Naive thymus-derived CD4-positive, alpha-beta T cell (primary cell): ENCODE data around the gene OSBPL6. TPM values are rescaled to one million over a fixed set of nuclear protein-coding genes. Genes with fewer than 3 reads are reported as not detected.

Experiments
- ATAC-seq: fragments of 150-1000 bp; cut with Tn5 transposase; 2 replicates; pipeline ENCODE4 v1.10.0; 2021; ENCODE audit warnings: mild to moderate bottlenecking, moderate library complexity
- CTCF ChIA-PET: fragments of 350-600 bp; sonication (Branson Sonifier 250); formaldehyde crosslinking; loops from one replicate; lab custom pipeline; 2021; ENCODE audit warnings: antibody characterized with exemption; lab: Charles Lee
- POLR2A ChIA-PET: fragments of 350-600 bp; sonication (Branson Sonifier 250); formaldehyde crosslinking; loops from one replicate; lab custom pipeline; 2021; ENCODE audit warnings: antibody characterized with exemption, inconsistent platforms; lab: Charles Lee
- DNase-seq, 9 donors: peaks; one replicate each; pipeline versions ENCODE4 v3.0.0 to v3.0.0-alpha.2; 2020 to 2022; ENCODE audit warnings: mixed read lengths in 1 of 9
- H3K27ac ChIP-seq: one replicate; pipeline ENCODE4 v1.7.0; 2013; ENCODE audit warnings: mild to moderate bottlenecking, low read depth, low read length, moderate library complexity
- H3K27me3 ChIP-seq, 2 donors: one replicate each; pipeline ENCODE4 v1.7.0; 2013; ENCODE audit warnings: low read length in 2 of 2, mild to moderate bottlenecking in 2 of 2, moderate library complexity in 2 of 2; ENCODE audit not compliant: control insufficient read depth in 2 of 2, insufficient read depth in 2 of 2
- H3K36me3 ChIP-seq, 3 experiments: 1 replicate in 2 of 3; 2 replicates in 1 of 3; pipeline ENCODE4 v1.7.0; 2013; ENCODE audit warnings: low read length in 3 of 3, mild to moderate bottlenecking in 3 of 3, moderate library complexity in 1 of 3; ENCODE audit not compliant: insufficient read depth in 3 of 3, control insufficient read depth in 2 of 3
- H3K4me1 ChIP-seq, 2 donors: one replicate each; pipeline ENCODE4 v1.7.0; 2013; ENCODE audit warnings: low read length in 2 of 2, mild to moderate bottlenecking in 2 of 2, moderate library complexity in 1 of 2; ENCODE audit not compliant: control insufficient read depth in 2 of 2, insufficient read depth in 2 of 2
- H3K4me3 ChIP-seq: 2 replicates; pipeline ENCODE4 v1.7.0; 2013; ENCODE audit warnings: mild to moderate bottlenecking, low read length
- H3K9me3 ChIP-seq, 3 experiments: 1 replicate in 2 of 3; 2 replicates in 1 of 3; pipeline ENCODE4 v1.7.0; 2013; ENCODE audit warnings: low read length in 3 of 3; ENCODE audit not compliant: control insufficient read depth in 2 of 3
- H3K27ac Mint-ChIP-seq, 9 donors: one replicate each; pipeline ENCODE4 v1.8.0; 2020 to 2022; ENCODE audit warnings: mixed read lengths in 9 of 9, mild to moderate bottlenecking in 8 of 9, moderate library complexity in 5 of 9, inconsistent platforms in 2 of 9
- H3K27me3 Mint-ChIP-seq, 5 donors: one replicate each; pipeline ENCODE4 v1.8.0; 2021 to 2022; ENCODE audit warnings: mixed read lengths in 5 of 5, mild to moderate bottlenecking in 1 of 5
- H3K36me3 Mint-ChIP-seq, 5 donors: one replicate each; pipeline ENCODE4 v1.8.0; 2020 to 2022; ENCODE audit warnings: mixed read lengths in 5 of 5, mild to moderate bottlenecking in 3 of 5, inconsistent platforms in 1 of 5
- H3K4me1 Mint-ChIP-seq, 7 donors: one replicate each; pipeline ENCODE4 v1.8.0; 2020 to 2022; ENCODE audit warnings: mixed read lengths in 7 of 7, mild to moderate bottlenecking in 3 of 7, inconsistent platforms in 1 of 7
- H3K4me3 Mint-ChIP-seq, 10 donors: one replicate each; pipeline ENCODE4 v1.8.0; 2020 to 2022; ENCODE audit warnings: mild to moderate bottlenecking in 10 of 10, mixed read lengths in 10 of 10, moderate library complexity in 6 of 10, inconsistent platforms in 2 of 10
- H3K9me3 Mint-ChIP-seq, 11 donors: one replicate each; pipeline ENCODE4 v1.8.0; 2020 to 2022; ENCODE audit warnings: mixed read lengths in 11 of 11, mild to moderate bottlenecking in 4 of 11, inconsistent platforms in 1 of 11, moderate library complexity in 1 of 11
- intact Hi-C, 2 donors: fragments of 100-400 bp; cut with micrococcal nuclease; formaldehyde crosslinking; loops; one replicate each; pipeline ENCODE4 v1.15.1; 2023
- polyA plus RNA-seq, 2 donors: library from polyadenylated mRNA; unstranded; fragments of 300-500 nt; fragmentation: Illumina TruSeq; gene quantifications; one replicate each; pipeline ENCODE4 v1.2.3, GENCODE V29; 2021
- total RNA-seq, 6 experiments: library from RNA in 5 of 6; stranded (reverse) in 5 of 6; gene quantifications; 1 replicate in 5 of 6; 2 replicates in 1 of 6; pipeline ENCODE4 v1.2.3 and lab custom pipeline; 2021 to 2026

Gene OSBPL6
- total and polyA plus RNA-seq, 7 experiments from 2014 or later, result 0.05 to 1.1 (median 0.48) TPM; not detected in 2

DNA sequence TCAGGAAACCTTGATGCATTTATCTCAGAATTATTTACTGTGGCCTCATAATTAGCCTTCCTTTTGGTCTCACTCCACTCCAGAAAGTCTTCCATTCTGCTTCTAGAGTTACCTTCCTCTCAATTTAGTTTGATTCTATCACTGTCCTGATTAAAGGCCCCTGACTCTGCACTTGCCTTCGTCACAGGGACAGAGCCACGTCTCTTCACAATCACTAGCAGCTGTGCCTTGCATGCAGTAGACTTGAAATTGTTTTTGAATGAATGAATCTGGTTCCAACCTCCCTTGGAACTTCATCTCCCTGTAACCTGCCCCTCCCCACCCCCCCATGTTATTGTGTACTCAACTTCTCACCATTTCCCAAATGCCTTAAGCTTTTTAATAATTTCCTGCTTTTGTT, 52.4 kb downstream of the OSBPL6 start:
- Histone ChIP-seq H3K9me3 (no peaks in the 10 kb centered on the region), H3K27me3 (no peaks in the 10 kb centered on the region), H3K27ac (no peak overlapping the region), H3K4me1 (no peaks in the 10 kb centered on the region), H3K4me3 (no peak overlapping the region), H3K36me3 (no peaks in the 10 kb centered on the region)
- DNase-seq (no peak), ATAC-seq (no peak)
- intact Hi-C loops, result no loop called here
- no peaks in the 10 kb centered on the region for H3K36me3 Mint-ChIP-seq
- CTCF ChIA-PET, result no interaction called here
- POLR2A ChIA-PET, result no interaction called here
- no peak overlapping the region for H3K27ac Mint-ChIP-seq
- H3K9me3 Mint-ChIP-seq, result peaks cover 0 to 2% (median 0%) of the 10 kb centered on the region in 11 donors
- no peaks in the 10 kb centered on the region for H3K4me1 Mint-ChIP-seq
- no peak overlapping the region for H3K4me3 Mint-ChIP-seq
- H3K27me3 Mint-ChIP-seq, result peaks cover 10 to 23% (median 19%) of the 10 kb centered on the region in 5 donors

DNA sequence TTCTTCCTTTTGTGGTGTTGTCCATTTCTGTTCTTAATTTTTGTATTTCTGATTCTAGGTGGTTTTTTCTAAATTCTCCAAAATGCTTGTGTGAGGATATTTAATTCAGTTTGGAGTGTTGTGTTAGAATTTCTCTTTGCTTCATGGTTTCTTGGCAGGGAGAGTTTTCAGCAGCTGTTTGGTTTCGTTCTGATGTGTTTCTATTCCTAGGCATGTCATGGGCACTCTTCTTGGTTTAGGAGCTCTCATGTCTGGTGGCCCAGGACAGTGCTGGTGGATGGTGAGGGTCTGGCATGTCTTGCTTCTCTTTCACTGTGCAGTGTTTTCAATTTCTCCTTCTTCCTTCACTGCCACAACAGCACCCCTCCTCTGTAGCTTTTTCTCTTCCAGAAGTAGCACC, 52.9 kb downstream of the OSBPL6 start:
- no peak for ATAC-seq
- Mint-ChIP-seq H3K4me1 (no peaks in the 10 kb centered on the region), H3K9me3 (peaks cover 0 to 2% (median 0%) of the 10 kb centered on the region in 11 donors), H3K36me3 (no peaks in the 10 kb centered on the region), H3K27ac (no peak overlapping the region), H3K27me3 (peaks cover 10 to 23% (median 19%) of the 10 kb centered on the region in 5 donors), H3K4me3 (no peak overlapping the region)
- H3K4me1 ChIP-seq, result no peaks in the 10 kb centered on the region
- POLR2A ChIA-PET, result no interaction called here
- CTCF ChIA-PET, result no interaction called here
- H3K27ac ChIP-seq, result no peak overlapping the region
- H3K9me3 ChIP-seq, result no peaks in the 10 kb centered on the region
- H3K36me3 ChIP-seq, result no peaks in the 10 kb centered on the region
- intact Hi-C loops, result no loop called here
- H3K4me3 ChIP-seq, result no peak overlapping the region
- H3K27me3 ChIP-seq, result no peaks in the 10 kb centered on the region
- DNase-seq, result no peak

DNA sequence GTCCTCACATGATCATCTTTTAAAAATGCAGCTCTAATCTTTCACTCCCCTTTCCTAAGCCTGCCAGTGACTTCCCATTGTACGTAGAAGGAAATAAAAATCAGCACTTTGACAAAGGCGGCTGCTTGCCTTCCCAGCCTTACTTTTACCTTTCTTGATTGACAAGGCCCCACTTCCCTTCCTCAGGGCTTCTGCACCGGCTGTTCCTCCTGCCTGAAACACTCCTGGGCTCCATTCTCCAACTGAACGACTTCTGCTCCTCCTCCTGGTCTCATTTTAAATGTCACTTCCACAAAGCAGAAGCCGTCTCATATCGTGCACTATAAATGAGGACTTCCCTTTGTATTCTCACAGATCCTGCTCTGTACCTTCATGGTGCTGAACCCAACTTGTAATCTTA, 56.1 kb downstream of the OSBPL6 start:
- no peak for DNase-seq
- Histone ChIP-seq H3K36me3 (no peaks in the 10 kb centered on the region), H3K27ac (no peak overlapping the region), H3K27me3 (no peaks in the 10 kb centered on the region), H3K4me3 (no peak overlapping the region), H3K4me1 (no peaks in the 10 kb centered on the region), H3K9me3 (no peaks in the 10 kb centered on the region)
- POLR2A ChIA-PET, result no interaction called here
- H3K27ac Mint-ChIP-seq, result no peak overlapping the region
- peaks cover 8 to 19% (median 14%) of the 10 kb centered on the region in 5 donors for H3K27me3 Mint-ChIP-seq
- no peaks in the 10 kb centered on the region for H3K9me3 Mint-ChIP-seq
- no peak for ATAC-seq
- CTCF ChIA-PET, result no interaction called here
- intact Hi-C loops, result no loop called here
- no peaks in the 10 kb centered on the region for H3K36me3 Mint-ChIP-seq
- H3K4me1 Mint-ChIP-seq, result no peaks in the 10 kb centered on the region
- no peak overlapping the region for H3K4me3 Mint-ChIP-seq

DNA sequence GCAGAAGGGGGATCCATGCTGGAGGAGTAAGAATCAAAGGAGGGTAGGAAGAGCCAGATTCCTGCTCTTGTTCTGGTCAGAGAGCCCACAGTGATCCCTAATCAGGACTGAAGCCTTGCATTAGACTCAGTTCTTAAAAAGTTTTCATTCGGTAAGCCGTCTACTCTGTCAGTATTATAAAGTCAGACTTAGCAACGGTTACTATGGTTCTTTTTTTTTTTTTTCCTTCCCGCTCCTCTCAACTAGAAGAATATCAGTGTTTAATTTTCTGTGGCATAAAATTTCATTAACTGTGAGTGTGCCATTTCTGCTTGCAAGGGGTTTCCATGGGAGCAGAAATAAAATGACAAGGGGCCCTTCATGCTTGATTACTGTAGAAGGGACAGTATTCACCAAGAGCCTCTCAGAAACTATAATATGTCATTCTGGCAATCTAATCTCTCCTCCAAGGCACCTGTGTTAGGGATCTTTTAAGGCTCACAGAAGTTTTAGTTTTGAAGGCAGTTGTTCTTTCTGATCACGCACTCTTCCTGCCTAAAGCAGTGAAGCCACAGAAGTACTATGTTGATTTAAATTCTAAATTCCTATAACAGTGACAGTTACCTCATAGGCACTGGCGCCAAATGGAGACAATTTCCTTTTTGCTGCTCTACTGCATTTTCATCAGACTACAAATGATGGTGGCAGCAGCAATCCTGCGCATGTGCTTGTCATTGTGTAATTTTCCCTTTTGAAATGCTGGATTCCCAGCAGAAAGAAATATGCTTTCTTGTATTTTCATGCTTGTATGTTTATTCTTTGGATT, 57.0 kb downstream of the OSBPL6 start:
- intact Hi-C loops, result no loop called here
- H3K27me3 ChIP-seq, result no peaks in the 10 kb centered on the region
- H3K36me3 ChIP-seq, result no peaks in the 10 kb centered on the region
- peaks cover 2 to 22% (median 8%) of the 10 kb centered on the region in 5 donors for H3K27me3 Mint-ChIP-seq
- H3K9me3 ChIP-seq, result no peaks in the 10 kb centered on the region
- no peaks in the 10 kb centered on the region for H3K36me3 Mint-ChIP-seq
- ATAC-seq (no peak), DNase-seq (no peak)
- CTCF ChIA-PET, result no interaction called here
- no peak overlapping the region for H3K4me3 ChIP-seq
- no peak overlapping the region for H3K27ac ChIP-seq
- no peaks in the 10 kb centered on the region for H3K9me3 Mint-ChIP-seq
- H3K4me1 Mint-ChIP-seq, result no peaks in the 10 kb centered on the region
- H3K4me3 Mint-ChIP-seq, result no peak overlapping the region
- no peak overlapping the region for H3K27ac Mint-ChIP-seq
- POLR2A ChIA-PET, result no interaction called here
- no peaks in the 10 kb centered on the region for H3K4me1 ChIP-seq

DNA sequence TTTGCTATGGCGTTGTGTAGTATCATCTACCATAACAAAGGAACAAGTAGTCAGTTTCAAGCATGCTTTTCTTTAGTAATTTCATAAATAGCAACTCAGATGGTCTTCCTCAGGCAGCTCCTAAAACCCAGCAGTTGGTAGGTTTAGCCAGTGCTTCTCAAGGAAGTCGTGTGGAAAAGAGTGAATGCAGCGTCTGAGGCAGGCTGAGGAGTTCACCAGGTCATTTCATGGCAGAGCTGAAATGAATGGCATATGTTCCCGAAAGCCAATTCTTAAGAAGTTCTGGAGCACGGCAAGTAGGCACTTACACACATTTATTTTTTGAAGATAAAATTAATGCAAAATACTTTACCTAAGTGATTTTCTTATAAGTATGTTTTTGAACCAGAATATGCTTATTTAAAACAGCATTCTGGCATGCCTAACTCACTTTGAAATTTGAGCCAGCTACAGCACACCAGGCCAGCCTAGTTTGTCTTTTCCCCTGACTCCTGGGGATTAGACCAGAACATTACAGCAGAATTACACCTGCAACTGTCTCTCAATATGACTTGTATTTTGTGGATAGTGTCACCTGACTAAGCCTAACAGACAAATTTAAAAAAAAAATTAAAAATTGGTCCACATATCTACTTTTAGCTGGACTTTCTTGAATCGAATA, 62.2 kb downstream of the OSBPL6 start:
- no peaks in the 10 kb centered on the region for H3K36me3 Mint-ChIP-seq
- POLR2A ChIA-PET, result no interaction called here
- intact Hi-C loops, result no loop called here

DNA sequence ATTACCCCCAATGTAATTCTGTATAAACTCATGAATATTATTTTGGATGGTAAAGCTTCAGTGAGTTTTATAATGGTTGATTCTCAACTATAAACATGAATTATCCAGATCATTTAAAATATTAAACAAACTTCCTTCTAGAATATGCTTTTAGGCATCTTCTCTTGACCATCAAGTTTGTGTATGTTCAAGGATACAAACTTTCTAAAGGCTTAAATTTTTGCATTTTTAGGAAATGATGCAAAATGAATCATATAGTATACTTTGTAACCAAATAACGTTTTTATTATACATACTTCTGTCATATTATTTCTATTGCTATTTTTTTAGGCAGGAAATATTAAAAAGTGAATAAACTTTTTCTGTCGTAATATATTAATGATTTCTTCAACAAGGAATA, 62.8 kb downstream of the OSBPL6 start:
- H3K27ac ChIP-seq, result no peak overlapping the region
- no peaks in the 10 kb centered on the region for H3K4me1 ChIP-seq
- ATAC-seq (no peak), DNase-seq (no peak)
- Mint-ChIP-seq H3K36me3 (no peaks in the 10 kb centered on the region), H3K27me3 (peaks cover 0 to 8% (median 0%) of the 10 kb centered on the region in 5 donors), H3K9me3 (no peaks in the 10 kb centered on the region), H3K27ac (no peak overlapping the region), H3K4me3 (no peak overlapping the region), H3K4me1 (no peaks in the 10 kb centered on the region)
- H3K36me3 ChIP-seq, result no peaks in the 10 kb centered on the region
- ChIA-PET CTCF (interaction anchor here (0.8 kb wide), 1 partner anchor 37 kb away, joined by 3 read pairs; no protein-coding TSS in a partner anchor), POLR2A (no interaction called here)
- no peaks in the 10 kb centered on the region for H3K27me3 ChIP-seq
- intact Hi-C loops, result no loop called here
- H3K4me3 ChIP-seq, result no peak overlapping the region
- no peaks in the 10 kb centered on the region for H3K9me3 ChIP-seq

More for the DNA sequence above, 62.2 kb downstream of the OSBPL6 start:
- H3K9me3 Mint-ChIP-seq, result no peaks in the 10 kb centered on the region
- no peaks in the 10 kb centered on the region for H3K4me1 Mint-ChIP-seq
- Histone ChIP-seq H3K27ac (no peak overlapping the region), H3K4me3 (no peak overlapping the region), H3K27me3 (no peaks in the 10 kb centered on the region), H3K36me3 (no peaks in the 10 kb centered on the region), H3K9me3 (no peaks in the 10 kb centered on the region), H3K4me1 (no peaks in the 10 kb centered on the region)
- H3K27ac Mint-ChIP-seq, result no peak overlapping the region
- no peak overlapping the region for H3K4me3 Mint-ChIP-seq
- CTCF ChIA-PET, result interaction anchor here (0.8 kb wide), 1 partner anchor 38 kb away, joined by 3 read pairs; no protein-coding TSS in a partner anchor
- H3K27me3 Mint-ChIP-seq, result peaks cover 0 to 7% (median 0%) of the 10 kb centered on the region in 5 donors
- DNase-seq (no peak), ATAC-seq (no peak)
